ENCODE measurements around the gene ABR.
A peak's percentile ranks its signal among the peaks of the same experiment; 100 is the strongest.

Gene ABR

GRCh38 chr17:1171953-1172352, 7.8 kb downstream of the ABR start:
- H3K9ac ChIP-seq (ENCODE audit: low read length), result no peak overlapping the region
- H3K4me1 ChIP-seq (ENCODE audit: control insufficient read depth, insufficient read depth, low read length), result peaks cover 2% of the 10 kb centered on the region; the same call in 1 of the 2 replicates
- no peak overlapping the region for H3K27ac ChIP-seq (ENCODE audit: low read depth, low read length)
- H3K9me3 ChIP-seq (ENCODE audit: control insufficient read depth, insufficient read depth, low read depth, low read length), result no peaks in the 10 kb centered on the region
- no peak overlapping the region for H3K4me3 ChIP-seq (ENCODE audit: low read depth, low read length)
- no peaks in the 10 kb centered on the region for H3K27me3 ChIP-seq (ENCODE audit: control insufficient read depth, insufficient read depth, low read length)
- H3K36me3 ChIP-seq (ENCODE audit: control insufficient read depth, insufficient read depth, low read length), result no peaks in the 10 kb centered on the region

DNA sequence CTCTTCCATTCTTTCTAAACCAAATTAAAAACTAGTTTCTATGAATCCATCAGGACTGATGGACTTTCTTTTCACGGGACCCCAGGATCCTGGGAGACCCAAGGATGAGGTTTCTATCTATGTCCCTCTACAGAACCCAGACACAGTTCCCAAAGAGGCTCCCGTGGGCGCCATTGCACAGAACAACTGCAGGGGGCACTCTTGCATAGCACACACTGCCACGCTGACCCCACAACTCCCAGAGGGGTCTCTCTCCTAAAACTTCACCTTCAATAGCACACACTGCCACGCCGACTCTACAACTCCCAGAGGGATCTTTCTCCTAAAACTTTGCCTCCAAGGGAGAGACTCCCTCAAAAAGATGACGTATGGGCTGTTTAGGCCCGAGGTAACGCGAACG, 9.0 kb downstream of the ABR start:
- Histone ChIP-seq H3K4me3 (ENCODE audit: low read depth, low read length) (no peak overlapping the region), H3K4me1 (ENCODE audit: control insufficient read depth, insufficient read depth, low read length) (no peaks in the 10 kb centered on the region), H3K9me3 (ENCODE audit: control insufficient read depth, insufficient read depth, low read depth, low read length) (no peaks in the 10 kb centered on the region), H3K9ac (ENCODE audit: low read length) (no peak overlapping the region), H3K36me3 (ENCODE audit: control insufficient read depth, insufficient read depth, low read length) (no peaks in the 10 kb centered on the region), H3K27ac (ENCODE audit: low read depth, low read length) (no peak overlapping the region), H3K27me3 (ENCODE audit: control insufficient read depth, insufficient read depth, low read length) (no peaks in the 10 kb centered on the region)

- Histone ChIP-seq H3K27ac (ENCODE audit: low read depth, low read length) (no peak overlapping the region), H3K9me3 (ENCODE audit: control insufficient read depth, insufficient read depth, low read depth, low read length) (no peaks in the 10 kb centered on the region), H3K36me3 (ENCODE audit: control insufficient read depth, insufficient read depth, low read length) (no peaks in the 10 kb centered on the region), H3K4me3 (ENCODE audit: low read depth, low read length) (no peak overlapping the region), H3K4me1 (ENCODE audit: control insufficient read depth, insufficient read depth, low read length) (no peaks in the 10 kb centered on the region), H3K27me3 (ENCODE audit: control insufficient read depth, insufficient read depth, low read length) (no peaks in the 10 kb centered on the region), H3K9ac (ENCODE audit: low read length) (no peak overlapping the region)
These were observed 9.9 kb downstream of the ABR start for GRCh38 chr17:1169929-1170312.

GRCh38 chr17:1169221-1169928, 10.4 kb downstream of the ABR start:
- Histone ChIP-seq H3K27me3 (ENCODE audit: control insufficient read depth, insufficient read depth, low read length) (no peaks in the 10 kb centered on the region), H3K27ac (ENCODE audit: low read depth, low read length) (no peak overlapping the region), H3K9ac (ENCODE audit: low read length) (no peak overlapping the region), H3K4me1 (ENCODE audit: control insufficient read depth, insufficient read depth, low read length) (no peaks in the 10 kb centered on the region), H3K9me3 (ENCODE audit: control insufficient read depth, insufficient read depth, low read depth, low read length) (no peaks in the 10 kb centered on the region), H3K36me3 (ENCODE audit: control insufficient read depth, insufficient read depth, low read length) (no peaks in the 10 kb centered on the region), H3K4me3 (ENCODE audit: low read depth, low read length) (no peak overlapping the region)

GRCh38 chr17:1168533-1169220, 11.1 kb downstream of the ABR start:
- no peaks in the 10 kb centered on the region for H3K9me3 ChIP-seq (ENCODE audit: control insufficient read depth, insufficient read depth, low read depth, low read length)
- H3K4me1 ChIP-seq (ENCODE audit: control insufficient read depth, insufficient read depth, low read length), result no peaks in the 10 kb centered on the region

DNA sequence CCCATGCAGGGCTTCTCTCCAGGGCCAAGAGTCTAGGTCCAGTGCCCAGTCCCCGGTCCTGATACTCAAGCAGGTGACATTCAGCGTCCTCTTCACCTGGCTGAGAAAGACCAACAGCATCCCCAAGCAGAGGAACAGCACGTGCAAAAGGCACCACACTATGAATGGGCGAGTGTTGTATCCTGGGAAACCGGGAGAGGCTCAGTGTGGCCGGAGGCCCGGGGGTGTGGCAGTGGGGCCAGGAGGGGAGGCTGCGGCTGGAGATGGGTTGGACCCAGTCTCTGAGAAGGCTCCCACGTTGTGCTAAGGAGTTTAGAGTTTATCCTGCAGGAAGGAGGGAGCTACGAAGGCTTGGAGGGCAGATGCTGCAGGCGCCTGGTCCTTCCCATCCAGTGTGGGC, 13.5 kb downstream of the ABR start:
- Histone ChIP-seq H3K4me3 (ENCODE audit: low read depth, low read length) (no peak overlapping the region), H3K9ac (ENCODE audit: low read length) (no peak overlapping the region), H3K9me3 (ENCODE audit: control insufficient read depth, insufficient read depth, low read depth, low read length) (no peaks in the 10 kb centered on the region), H3K4me1 (ENCODE audit: control insufficient read depth, insufficient read depth, low read length) (no peaks in the 10 kb centered on the region), H3K36me3 (ENCODE audit: control insufficient read depth, insufficient read depth, low read length) (no peaks in the 10 kb centered on the region), H3K27me3 (ENCODE audit: control insufficient read depth, insufficient read depth, low read length) (peaks cover 2% of the 10 kb centered on the region; the same call in 1 of the 2 replicates), H3K27ac (ENCODE audit: low read depth, low read length) (no peak overlapping the region)

More at GRCh38 chr17:1168533-1169220, 11.1 kb downstream of the ABR start:
- Histone ChIP-seq H3K27me3 (ENCODE audit: control insufficient read depth, insufficient read depth, low read length) (no peaks in the 10 kb centered on the region), H3K9ac (ENCODE audit: low read length) (no peak overlapping the region), H3K4me3 (ENCODE audit: low read depth, low read length) (no peak overlapping the region), H3K36me3 (ENCODE audit: control insufficient read depth, insufficient read depth, low read length) (no peaks in the 10 kb centered on the region), H3K27ac (ENCODE audit: low read depth, low read length) (no peak overlapping the region)

- Histone ChIP-seq H3K9me3 (ENCODE audit: control insufficient read depth, insufficient read depth, low read depth, low read length) (no peaks in the 10 kb centered on the region), H3K4me1 (ENCODE audit: control insufficient read depth, insufficient read depth, low read length) (peaks cover 2% of the 10 kb centered on the region), H3K36me3 (ENCODE audit: control insufficient read depth, insufficient read depth, low read length) (no peaks in the 10 kb centered on the region), H3K4me3 (ENCODE audit: low read depth, low read length) (no peak overlapping the region), H3K27me3 (ENCODE audit: control insufficient read depth, insufficient read depth, low read length) (peaks cover 6% of the 10 kb centered on the region; the same call in 1 of the 2 replicates), H3K27ac (ENCODE audit: low read depth, low read length) (no peak overlapping the region), H3K9ac (ENCODE audit: low read length) (no peak overlapping the region)
These were observed 13.9 kb downstream of the ABR start for GRCh38 chr17:1165836-1166235.

DNA sequence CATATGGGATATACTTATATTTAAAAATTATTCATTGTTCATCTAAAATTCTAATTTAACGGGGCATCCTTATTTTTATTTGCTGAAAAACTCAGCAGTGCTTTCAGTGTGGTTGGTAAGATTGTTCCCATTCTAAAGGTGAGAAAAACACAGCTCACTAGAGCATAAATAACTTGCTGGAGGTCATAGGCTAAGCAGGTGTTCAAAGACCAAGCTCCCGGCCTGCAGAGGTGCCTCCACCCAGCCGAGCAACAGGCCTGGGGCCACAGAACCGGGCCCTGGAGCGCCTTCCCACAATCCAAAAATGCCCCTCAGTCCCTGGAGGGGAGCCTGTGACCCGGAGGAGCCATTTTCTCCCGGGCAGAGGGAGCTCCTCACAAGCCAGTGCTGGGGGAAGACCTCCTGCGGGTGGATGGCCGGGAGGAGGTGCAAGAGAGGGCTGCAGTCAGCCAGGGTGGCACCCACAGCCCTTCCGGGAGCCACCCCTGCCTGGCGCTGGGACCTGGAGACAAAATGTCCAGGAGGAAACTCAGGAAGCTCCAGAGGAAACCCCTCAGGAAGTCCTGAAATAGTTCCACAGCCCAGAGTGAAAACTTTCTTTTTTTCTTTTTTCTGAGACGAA, 14.7 kb downstream of the ABR start:
- Histone ChIP-seq H3K4me1 (ENCODE audit: control insufficient read depth, insufficient read depth, low read length) (peaks cover 9% of the 10 kb centered on the region), H3K4me3 (ENCODE audit: low read depth, low read length) (no peak overlapping the region), H3K36me3 (ENCODE audit: control insufficient read depth, insufficient read depth, low read length) (no peaks in the 10 kb centered on the region), H3K27me3 (ENCODE audit: control insufficient read depth, insufficient read depth, low read length) (peaks cover 14% of the 10 kb centered on the region; the same call in 1 of the 2 replicates), H3K27ac (ENCODE audit: low read depth, low read length) (no peak overlapping the region), H3K9me3 (ENCODE audit: control insufficient read depth, insufficient read depth, low read depth, low read length) (no peaks in the 10 kb centered on the region), H3K9ac (ENCODE audit: low read length) (no peak overlapping the region)

DNA sequence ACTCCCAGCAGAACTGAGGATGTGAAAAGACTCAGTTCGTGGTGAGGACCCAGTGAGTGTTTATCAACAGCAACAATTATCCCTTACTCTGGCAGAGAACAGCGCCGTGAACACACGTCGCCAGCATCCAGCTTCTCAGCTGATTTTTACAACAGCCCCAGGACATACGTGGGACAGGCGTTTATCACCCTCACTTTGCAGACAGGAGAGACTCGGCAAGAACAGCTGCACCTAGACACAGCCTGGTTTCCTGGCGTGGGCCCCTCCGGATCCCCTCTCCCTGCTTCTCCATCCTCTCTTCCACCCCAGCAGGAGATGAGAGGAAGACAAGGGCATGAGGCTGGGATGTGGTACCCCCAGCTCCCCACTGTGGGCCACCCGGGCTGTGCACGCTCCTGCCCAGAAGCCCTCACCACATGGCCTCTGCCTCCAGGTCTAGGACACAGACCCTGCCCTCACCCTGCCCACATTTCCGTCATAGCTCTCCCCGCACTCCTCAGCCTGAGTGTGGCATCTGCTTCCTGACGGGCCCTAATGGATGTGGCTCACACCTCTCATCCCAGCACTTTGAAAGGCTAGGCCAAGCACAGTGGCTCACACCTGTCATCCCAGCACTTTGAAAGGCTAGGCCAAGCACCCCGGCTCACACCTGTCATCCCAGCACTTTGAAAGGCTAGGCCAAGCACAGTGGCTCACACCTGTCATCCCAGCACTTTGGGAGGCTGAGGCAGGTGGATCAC, 17.5 kb downstream of the ABR start:
- Histone ChIP-seq H3K27ac (ENCODE audit: low read depth, low read length) (no peak overlapping the region), H3K9ac (ENCODE audit: low read length) (no peak overlapping the region), H3K9me3 (ENCODE audit: control insufficient read depth, insufficient read depth, low read depth, low read length) (no peaks in the 10 kb centered on the region), H3K4me1 (ENCODE audit: control insufficient read depth, insufficient read depth, low read length) (peaks cover 9% of the 10 kb centered on the region), H3K27me3 (ENCODE audit: control insufficient read depth, insufficient read depth, low read length) (peaks cover 14% of the 10 kb centered on the region; the same call in 1 of the 2 replicates), H3K4me3 (ENCODE audit: low read depth, low read length) (no peak overlapping the region), H3K36me3 (ENCODE audit: control insufficient read depth, insufficient read depth, low read length) (peaks cover 5% of the 10 kb centered on the region)

DNA sequence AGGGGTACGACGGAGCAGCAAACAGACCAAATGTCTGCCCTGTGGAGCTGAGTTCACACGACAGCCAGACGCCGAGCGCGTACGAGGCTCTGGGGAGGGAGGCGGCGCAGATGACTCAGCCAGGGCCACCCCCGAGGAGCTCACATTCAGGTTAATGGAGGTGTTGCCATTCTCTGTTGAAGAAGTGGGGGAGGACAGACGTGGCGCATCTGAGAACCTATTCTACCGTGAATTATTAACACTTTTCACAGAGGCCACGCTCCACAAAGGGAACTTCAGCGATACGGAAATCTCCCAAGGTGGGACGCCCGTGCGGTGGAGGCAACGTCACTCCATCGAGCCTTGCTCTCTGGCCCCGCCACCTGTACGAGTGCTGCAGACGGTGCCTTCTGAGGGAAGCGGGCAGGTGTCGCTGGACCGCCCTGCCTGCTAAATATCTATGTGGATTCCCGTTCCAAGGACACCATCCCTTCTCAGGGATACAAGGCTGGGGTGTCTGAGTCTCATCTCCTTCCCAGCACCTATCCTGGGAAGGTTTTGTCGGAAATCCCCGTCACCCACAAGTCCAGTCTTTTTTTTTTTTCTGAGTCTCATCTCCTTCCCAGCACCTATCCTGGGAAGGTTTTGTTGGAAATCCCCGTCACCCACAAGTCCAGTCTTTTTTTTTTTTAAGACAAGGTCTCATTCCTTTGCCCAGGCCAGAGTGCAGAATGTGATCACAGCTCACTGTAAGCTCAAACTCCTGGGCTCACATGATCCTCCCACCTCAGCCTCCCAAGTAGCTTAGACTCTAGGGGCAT, 19.0 kb downstream of the ABR start:
- no peak overlapping the region for H3K9ac ChIP-seq (ENCODE audit: low read length)

More for the DNA sequence above, 19.0 kb downstream of the ABR start:
- H3K4me3 ChIP-seq (ENCODE audit: low read depth, low read length), result peak overlapping the region; percentile 42
- no peak overlapping the region for H3K27ac ChIP-seq (ENCODE audit: low read depth, low read length)
- H3K36me3 ChIP-seq (ENCODE audit: control insufficient read depth, insufficient read depth, low read length), result peaks cover 5% of the 10 kb centered on the region
- H3K27me3 ChIP-seq (ENCODE audit: control insufficient read depth, insufficient read depth, low read length), result peaks cover 14% of the 10 kb centered on the region; the same call in 1 of the 2 replicates
- no peaks in the 10 kb centered on the region for H3K9me3 ChIP-seq (ENCODE audit: control insufficient read depth, insufficient read depth, low read depth, low read length)
- peaks cover 9% of the 10 kb centered on the region for H3K4me1 ChIP-seq (ENCODE audit: control insufficient read depth, insufficient read depth, low read length)
